Spinal cord (tissue), 10 donors: ENCODE measurements around the gene MCM7. TPM values are rescaled to one million over a fixed set of nuclear protein-coding genes. Genes with fewer than 3 reads are reported as not detected.

Experiments used
- DNase-seq, 6 donors: peaks; one replicate each; pipeline versions ENCODE4 v3.0.0 to v3.0.0-alpha.2; 2013 to 2015; ENCODE audit warnings: low spot score in 6 of 6, low read depth in 4 of 6
- H3K27ac ChIP-seq: one replicate; pipeline ENCODE4 v1.5.1; 2013; ENCODE audit warnings: low read depth, low read length, control low read depth
- H3K27me3 ChIP-seq: one replicate; pipeline ENCODE4 v1.6.1; 2013; ENCODE audit warnings: low read length; ENCODE audit not compliant: control insufficient read depth, insufficient read depth
- H3K36me3 ChIP-seq: one replicate; pipeline ENCODE4 v1.6.1; 2013; ENCODE audit warnings: low read length; ENCODE audit not compliant: control insufficient read depth, insufficient read depth
- H3K4me1 ChIP-seq: one replicate; pipeline ENCODE4 v1.6.1; 2013; ENCODE audit warnings: low read length; ENCODE audit not compliant: control insufficient read depth, insufficient read depth
- H3K4me3 ChIP-seq: one replicate; pipeline ENCODE4 v1.5.1; 2013; ENCODE audit warnings: low read depth, low read length, control low read depth
- H3K9me3 ChIP-seq: one replicate; pipeline ENCODE4 v1.6.1; 2013; ENCODE audit warnings: low read length; ENCODE audit not compliant: control insufficient read depth, insufficient read depth
- WGBS: methylation state at CpG from one replicate; pipeline ENCODE4 v1.1.5; 2013; ENCODE audit warnings: missing lambda C conversion rate; ENCODE audit not compliant: insufficient coverage; 5-methylcytosine and 5-hydroxymethylcytosine counted together
- polyA plus RNA-seq, 2 donors: library from polyadenylated mRNA; unstranded; fragments of 120-200 nt; gene quantifications; one replicate each; pipeline ENCODE4 v1.2.1, GENCODE V29; 2013; ENCODE audit not compliant: insufficient read length in 2 of 2
- total RNA-seq, 2 donors: library from RNA; depleted of rRNA in 1 of 2; stranded (reverse); fragments of 120-200 nt in 1 of 2; fragments of >200 nt in 1 of 2; gene quantifications; one replicate each; pipeline versions ENCODE4 v1.2.3 to v1.2.4, GENCODE V29; 2013 to 2014
- donor health status: healthy.

The MCM7 gene
- total and polyA plus RNA-seq, 4 donors = 36.7 to 94.7 (median 79.9) TPM

DNA sequence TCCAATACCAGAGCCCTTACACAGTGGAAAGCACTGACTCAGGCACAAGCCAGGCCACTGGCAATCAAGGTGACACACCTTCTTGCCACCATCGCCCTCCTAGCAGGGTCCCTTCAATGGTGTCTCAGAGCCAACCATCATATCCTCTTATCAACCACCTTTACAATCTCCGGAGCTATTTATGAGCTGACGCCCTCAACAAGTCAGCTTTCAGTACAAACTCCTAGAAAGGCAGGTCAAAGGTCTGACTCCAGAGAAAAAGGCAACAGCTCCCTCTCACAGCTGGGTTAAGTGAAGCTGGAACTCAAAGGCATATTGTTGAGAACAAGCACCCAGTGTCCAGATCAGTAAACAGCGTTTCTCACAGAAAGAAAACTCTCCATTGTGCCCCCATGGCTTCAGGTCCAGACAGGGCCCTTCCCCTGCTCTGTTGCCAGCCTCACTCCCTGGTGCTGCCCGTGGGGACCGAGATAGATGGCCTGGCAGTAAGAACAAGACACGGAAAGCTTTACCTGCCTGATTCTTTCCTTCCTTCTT is 22.1 kb downstream of the MCM7 start:
- H3K9me3 ChIP-seq = no peaks in the 10 kb centered on the region
- H3K4me3 ChIP-seq = no peak overlapping the region
- H3K36me3 ChIP-seq = peaks cover 55% of the 10 kb centered on the region
- WGBS = 74% methylated on average over 6 of the region's 7 CpGs
- no peaks in the 10 kb centered on the region for H3K27me3 ChIP-seq
- peaks cover 25% of the 10 kb centered on the region for H3K4me1 ChIP-seq
- H3K27ac ChIP-seq = peak overlapping the region; percentile 76
- peak in 1 of 6 donors; percentile 62 for DNase-seq

DNA sequence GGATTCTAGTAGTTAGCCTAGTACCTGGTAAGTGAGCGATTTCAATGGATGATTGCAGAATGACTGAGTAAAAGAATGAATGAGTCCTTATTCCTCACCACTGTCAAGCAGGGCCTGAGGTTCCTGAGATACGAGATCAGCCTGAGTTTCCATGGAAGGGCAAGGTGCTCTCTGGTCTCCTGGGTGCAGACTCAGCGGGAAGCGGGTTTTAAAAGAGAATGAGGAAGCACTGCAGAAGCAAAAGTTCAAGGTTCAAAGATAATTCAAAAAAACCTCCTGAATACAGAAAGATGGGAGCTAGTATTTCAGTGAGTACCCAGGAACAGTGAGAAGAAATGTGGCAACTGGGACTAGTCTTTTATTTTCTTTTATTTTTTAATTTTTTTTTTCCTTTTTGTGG is 24.0 kb downstream of the MCM7 start:
- H3K9me3 ChIP-seq = no peaks in the 10 kb centered on the region
- no peaks in the 10 kb centered on the region for H3K27me3 ChIP-seq
- no peak overlapping the region for H3K27ac ChIP-seq
- WGBS = 83% methylated on average over 2 of the region's 4 CpGs
- H3K36me3 ChIP-seq = peaks cover 73% of the 10 kb centered on the region
- DNase-seq = no peak
- H3K4me3 ChIP-seq = no peak overlapping the region
- H3K4me1 ChIP-seq = peaks cover 20% of the 10 kb centered on the region

DNA sequence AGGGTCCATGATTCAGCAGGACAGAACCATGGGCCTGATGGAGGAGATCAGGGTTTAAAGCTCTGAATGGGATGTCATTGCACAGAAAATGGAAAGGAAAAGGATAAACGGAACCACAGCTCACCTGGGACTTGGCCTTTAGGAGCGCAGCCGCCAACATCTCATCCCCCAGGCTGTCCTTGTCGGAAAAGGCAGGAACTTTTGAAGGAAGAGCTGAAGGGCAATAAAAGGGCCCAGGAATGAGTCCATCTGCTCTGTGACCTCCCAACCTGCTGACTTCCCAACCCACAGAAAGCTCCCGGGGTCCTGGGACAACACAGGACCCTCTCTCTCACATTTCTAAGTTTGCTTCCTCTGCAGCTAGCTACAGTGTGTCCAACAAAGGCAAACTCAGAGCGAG is 25.8 kb downstream of the MCM7 start:
- Histone ChIP-seq H3K4me3 (no peak overlapping the region), H3K27ac (no peak overlapping the region), H3K4me1 (peaks cover 13% of the 10 kb centered on the region), H3K9me3 (peaks cover 3% of the 10 kb centered on the region), H3K36me3 (peaks cover 91% of the 10 kb centered on the region), H3K27me3 (no peaks in the 10 kb centered on the region)
- DNase-seq = no peak
- WGBS = 100% methylated on average over 6 of the region's 6 CpGs

DNA sequence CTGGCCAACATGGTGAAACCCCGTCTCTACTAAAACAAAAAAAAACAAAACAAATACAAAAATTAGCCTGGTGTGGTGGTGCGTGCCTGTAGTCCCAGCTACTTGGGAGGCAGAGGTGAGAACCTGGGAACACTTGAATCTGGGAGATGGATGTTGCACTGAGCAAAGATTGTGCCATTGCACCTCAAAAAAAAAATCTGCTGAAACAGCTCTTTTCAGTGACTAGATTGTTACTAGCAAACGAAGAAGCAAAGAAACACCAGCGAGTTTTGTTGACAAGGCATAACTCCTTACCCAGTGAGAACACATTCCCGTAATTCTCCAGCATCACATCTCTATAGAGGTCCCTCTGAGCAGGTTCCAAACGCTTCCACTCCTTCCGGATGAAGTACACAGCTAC is 26.4 kb downstream of the MCM7 start:
- H3K36me3 ChIP-seq = peaks cover 97% of the 10 kb centered on the region

DNA sequence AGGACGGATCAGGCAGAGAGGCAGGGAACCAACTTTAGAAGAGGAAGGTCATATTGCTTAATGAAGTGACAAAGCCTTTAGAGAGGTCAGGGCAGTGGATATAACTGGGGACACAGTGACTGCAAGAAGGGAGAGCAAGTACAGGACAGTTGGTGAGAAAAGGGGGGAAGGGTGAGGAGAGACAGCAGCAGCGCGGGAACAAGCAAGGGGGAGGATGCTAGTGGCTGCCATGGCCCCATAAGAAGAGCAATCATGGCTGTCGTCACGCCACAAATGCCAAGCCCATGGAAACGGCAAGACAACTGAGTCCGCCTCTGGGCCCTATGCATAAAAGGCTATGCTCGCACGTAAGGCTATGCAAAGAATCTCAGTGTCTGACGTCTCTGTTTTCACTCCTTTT is 28.7 kb downstream of the MCM7 start:
- H3K36me3 ChIP-seq = peaks cover 95% of the 10 kb centered on the region
- H3K9me3 ChIP-seq = peaks cover 3% of the 10 kb centered on the region
- no peak for DNase-seq
- no peak overlapping the region for H3K4me3 ChIP-seq
- H3K27me3 ChIP-seq = no peaks in the 10 kb centered on the region
- no peak overlapping the region for H3K27ac ChIP-seq
- no peaks in the 10 kb centered on the region for H3K4me1 ChIP-seq
- WGBS = 98% methylated on average over 10 of the region's 10 CpGs

More for the DNA sequence above, 26.4 kb downstream of the MCM7 start:
- no peak for DNase-seq
- H3K4me1 ChIP-seq = peaks cover 8% of the 10 kb centered on the region
- WGBS = 93% methylated on average over 3 of the region's 7 CpGs
- no peak overlapping the region for H3K4me3 ChIP-seq
- H3K9me3 ChIP-seq = peaks cover 3% of the 10 kb centered on the region
- H3K27ac ChIP-seq = no peak overlapping the region
- H3K27me3 ChIP-seq = no peaks in the 10 kb centered on the region

DNA sequence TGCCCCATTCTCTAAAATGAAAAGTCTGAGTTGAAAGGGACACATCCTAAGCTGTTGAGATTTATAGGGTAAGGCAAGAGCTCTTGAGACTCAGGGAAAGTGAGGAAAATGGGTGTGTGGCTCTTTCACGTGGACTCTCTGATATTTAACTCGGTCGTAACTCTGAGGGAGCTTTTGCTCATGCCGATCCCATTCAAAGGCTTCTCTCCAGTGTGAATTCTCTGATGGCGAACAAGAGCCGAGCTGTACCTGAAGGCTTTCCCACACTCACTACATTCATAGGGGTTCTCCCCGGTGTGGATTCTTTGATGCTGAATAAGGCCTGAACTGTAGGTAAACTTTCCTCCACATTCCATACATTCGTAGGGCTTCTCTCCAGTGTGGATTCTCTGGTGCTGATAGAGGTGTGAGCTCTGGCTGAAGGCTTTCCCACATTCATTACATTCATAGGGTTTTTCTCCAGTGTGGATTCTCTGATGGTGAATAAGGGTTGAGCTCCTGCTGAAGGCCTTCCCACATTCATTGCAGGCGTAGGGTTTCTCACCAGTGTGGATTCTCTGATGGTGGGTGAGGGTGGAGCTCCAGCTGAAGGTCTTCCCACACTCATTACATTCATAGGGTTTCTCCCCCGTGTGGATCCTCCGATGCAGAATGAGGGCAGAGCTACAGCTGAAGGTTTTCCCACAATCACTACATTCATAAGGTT is 30.0 kb downstream of the MCM7 start:
- Histone ChIP-seq H3K4me1 (no peaks in the 10 kb centered on the region), H3K9me3 (peaks cover 3% of the 10 kb centered on the region), H3K27me3 (no peaks in the 10 kb centered on the region), H3K27ac (no peak overlapping the region), H3K36me3 (peaks cover 85% of the 10 kb centered on the region), H3K4me3 (no peak overlapping the region)
- DNase-seq = no peak
- WGBS = no CpG with 5 or more reads among the region's 11 CpGs

DNA sequence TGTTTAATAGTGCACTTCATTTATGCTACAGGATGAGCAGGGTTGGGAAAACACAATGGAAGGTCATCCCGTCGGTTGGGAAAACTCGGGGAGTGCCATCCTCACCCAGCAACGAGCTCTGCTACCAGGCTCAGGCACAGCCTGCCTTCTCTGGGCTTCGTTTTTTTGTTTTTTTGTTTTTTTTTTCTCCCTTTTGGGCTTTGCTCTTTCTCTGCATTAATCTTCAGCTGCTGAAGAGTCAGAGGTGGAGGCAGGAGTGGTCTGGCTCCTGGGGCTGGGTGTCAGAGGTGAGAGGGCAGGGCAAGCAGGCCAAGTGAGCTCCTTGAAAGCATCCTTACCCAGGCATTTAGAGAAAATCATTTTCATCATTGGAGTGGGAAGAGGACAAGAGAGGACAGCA is 31.2 kb downstream of the MCM7 start:
- Histone ChIP-seq H3K36me3 (peaks cover 81% of the 10 kb centered on the region), H3K27me3 (no peaks in the 10 kb centered on the region), H3K27ac (no peak overlapping the region), H3K9me3 (peaks cover 3% of the 10 kb centered on the region), H3K4me1 (no peaks in the 10 kb centered on the region), H3K4me3 (no peak overlapping the region)
- DNase-seq = no peak
- 96% methylated on average over 4 of the region's 5 CpGs for WGBS

DNA sequence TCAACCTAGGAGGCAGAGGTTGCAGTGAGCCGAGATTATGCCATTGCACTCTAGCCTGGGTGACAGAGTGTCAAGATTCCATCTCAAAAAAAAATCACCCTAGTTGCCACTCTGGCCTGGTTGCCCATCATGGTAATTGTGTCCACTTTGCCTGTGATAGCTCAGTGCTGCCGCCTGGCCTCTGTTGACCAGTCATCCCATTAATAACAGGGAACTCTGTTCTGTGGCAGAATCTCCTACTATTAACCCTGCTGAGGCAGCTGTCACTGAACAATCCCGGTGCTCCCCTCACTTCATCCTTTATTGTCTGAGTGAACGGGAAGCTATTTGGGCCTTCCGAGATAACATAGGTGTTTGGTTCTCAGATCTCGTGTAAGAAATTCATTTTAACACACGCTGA is 34.2 kb downstream of the MCM7 start:
- WGBS = 89% methylated on average over 5 of the region's 7 CpGs
- Histone ChIP-seq H3K9me3 (peaks cover 3% of the 10 kb centered on the region), H3K27ac (no peak overlapping the region), H3K27me3 (no peaks in the 10 kb centered on the region), H3K4me3 (no peak overlapping the region), H3K36me3 (peaks cover 74% of the 10 kb centered on the region), H3K4me1 (no peaks in the 10 kb centered on the region)
- DNase-seq = no peak

DNA sequence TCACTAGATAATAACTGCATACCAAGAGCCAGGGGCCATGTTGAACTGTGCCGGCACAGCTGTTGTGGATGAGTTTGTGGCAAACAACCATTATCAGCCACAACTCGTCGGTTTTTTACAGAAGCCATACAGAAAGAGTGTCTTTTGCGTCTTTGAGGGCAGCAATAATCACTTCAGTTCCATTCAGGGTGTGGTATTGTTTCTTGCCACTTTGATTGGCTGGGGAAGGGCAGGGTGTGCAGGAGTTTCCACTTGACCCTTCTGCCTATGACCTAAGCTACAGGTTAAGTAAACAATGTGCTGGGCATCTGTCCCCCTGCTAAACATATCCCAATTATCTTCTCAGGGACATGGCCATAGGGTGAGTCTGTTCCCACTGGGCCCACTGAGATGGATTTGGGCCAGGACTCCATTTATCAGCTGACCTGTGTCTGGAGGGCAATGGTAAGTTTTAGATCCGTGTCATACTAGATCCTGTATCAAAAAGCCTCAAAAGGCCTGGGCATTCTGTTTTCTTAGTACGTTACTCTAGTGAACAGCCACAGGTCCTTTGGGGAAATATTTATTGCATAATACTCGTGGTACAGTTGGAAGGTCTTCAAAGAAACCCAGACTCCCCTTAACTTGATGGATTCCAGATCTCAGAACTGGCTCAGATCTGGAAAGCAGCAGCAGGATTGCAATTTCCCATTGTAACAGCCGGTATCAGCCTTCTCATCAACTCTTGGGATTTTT is 35.6 kb downstream of the MCM7 start:
- H3K4me3 ChIP-seq = no peak overlapping the region
- peaks cover 72% of the 10 kb centered on the region for H3K36me3 ChIP-seq
- no peaks in the 10 kb centered on the region for H3K4me1 ChIP-seq
- 75% methylated on average over 6 of the region's 8 CpGs for WGBS
- H3K27ac ChIP-seq = no peak overlapping the region
- DNase-seq = peak in 1 of 6 donors; percentile 36
- H3K9me3 ChIP-seq = no peaks in the 10 kb centered on the region
- no peaks in the 10 kb centered on the region for H3K27me3 ChIP-seq
